GM23338 (cell line): Measurements from ENCODE around the gene PROX2.

Experiments used
- CREB1 ChIP-seq: fragments of 250-450 bp; sonication (Bioruptor Pico); IDR thresholded peaks from 2 replicates; pipeline ENCODE4 v1.5.0; 2020; ENCODE audit warnings: low read depth, mild to moderate bottlenecking, moderate library complexity
- CTCF ChIP-seq, 2 experiments: fragments of 200-600 bp in 1 of 2; sonication (generic) in 1 of 2; conservative IDR thresholded peaks; 2 replicates each; pipeline versions ENCODE4 v1.5.1 to v1.6.1; 2016 to 2017; ENCODE audit warnings: antibody characterized with exemption in 2 of 2, low read depth in 2 of 2, mild to moderate bottlenecking in 2 of 2, moderate library complexity in 1 of 2
- ETS1 ChIP-seq: IDR thresholded peaks from 2 replicates; pipeline ENCODE4 v1.6.1; 2016; ENCODE audit warnings: antibody characterized with exemption
- EZH2 ChIP-seq: fragments of 200-600 bp; sonication (generic); IDR thresholded peaks from one replicate; pipeline ENCODE4 v1.8.0; 2017; ENCODE audit warnings: antibody characterized with exemption, mild to moderate bottlenecking, low read depth; ENCODE audit not compliant: unreplicated experiment
- EZH2phosphoT487 ChIP-seq: fragments of 200-600 bp; sonication (generic); IDR thresholded peaks from one replicate; pipeline ENCODE4 v1.8.1; 2018; ENCODE audit warnings: antibody characterized with exemption; ENCODE audit not compliant: unreplicated experiment
- JUNB ChIP-seq: IDR thresholded peaks from one replicate; pipeline ENCODE4 v1.6.1; 2016; ENCODE audit warnings: antibody characterized with exemption; ENCODE audit not compliant: unreplicated experiment
- NANOG ChIP-seq: IDR thresholded peaks from 2 replicates; pipeline ENCODE4 v1.6.1; 2016; ENCODE audit warnings: antibody characterized with exemption, borderline replicate concordance
- POLR2AphosphoS5 ChIP-seq: IDR thresholded peaks from 2 replicates; pipeline ENCODE4 v1.6.1; 2016; ENCODE audit warnings: antibody characterized with exemption, low read depth
- REST ChIP-seq: IDR thresholded peaks from one replicate; pipeline ENCODE4 v1.6.1; 2018; ENCODE audit warnings: antibody characterized with exemption; ENCODE audit not compliant: unreplicated experiment
- STAT1 ChIP-seq: IDR thresholded peaks from one replicate; pipeline ENCODE4 v1.6.1; 2016; ENCODE audit warnings: antibody characterized with exemption; ENCODE audit not compliant: unreplicated experiment
- ZNF114 ChIP-seq: fragments of 250-450 bp; sonication (Bioruptor Pico); IDR thresholded peaks from 2 replicates; pipeline ENCODE4 v1.5.0; 2020; ENCODE audit warnings: mild to moderate bottlenecking, moderate library complexity
- ZNF331 ChIP-seq: fragments of 250-450 bp; sonication (Bioruptor Pico); IDR thresholded peaks from 2 replicates; pipeline ENCODE4 v1.5.0; 2020; ENCODE audit warnings: low read depth, mild to moderate bottlenecking, moderate library complexity
- ZNF462 ChIP-seq: fragments of 250-450 bp; sonication (Bioruptor Pico); IDR thresholded peaks from 2 replicates; pipeline ENCODE4 v1.5.0; 2020; ENCODE audit warnings: mild to moderate bottlenecking, moderate library complexity

- no peak for TF ChIP-seq CTCF (conservative IDR thresholded peaks at IDR 0.05; ENCODE audit: low read depth in 2 of 2)
- no peak for TF ChIP-seq JUNB
- TF ChIP-seq EZH2 = no peak
- no peak for TF ChIP-seq EZH2phosphoT487
- no peak for TF ChIP-seq POLR2AphosphoS5
- TF ChIP-seq ETS1 = no peak
- TF ChIP-seq REST = no peak
- TF ChIP-seq NANOG = no peak
- TF ChIP-seq ZNF331 (CRISPR knock-in tag) = no peak
- no peak for TF ChIP-seq CREB1 (CRISPR knock-in tag)
- TF ChIP-seq ZNF114 = no peak
- TF ChIP-seq STAT1 = no peak
- TF ChIP-seq ZNF462 (CRISPR knock-in tag) = no peak
These were observed 3.7 kb upstream of the PROX2 start for GRCh38 chr14:74879427-74880182.
